CD4-positive, alpha-beta T cell treated with Interleukin-2 at 100 ng/mL for 4 hours (primary cell): ENCODE results near the gene KRT34.

Experiments used
- DNase-seq: peaks from one replicate; pipeline ENCODE4 v3.0.0-alpha.2; 2020; ENCODE audit warnings: low spot score

KRT34 gene

DNA sequence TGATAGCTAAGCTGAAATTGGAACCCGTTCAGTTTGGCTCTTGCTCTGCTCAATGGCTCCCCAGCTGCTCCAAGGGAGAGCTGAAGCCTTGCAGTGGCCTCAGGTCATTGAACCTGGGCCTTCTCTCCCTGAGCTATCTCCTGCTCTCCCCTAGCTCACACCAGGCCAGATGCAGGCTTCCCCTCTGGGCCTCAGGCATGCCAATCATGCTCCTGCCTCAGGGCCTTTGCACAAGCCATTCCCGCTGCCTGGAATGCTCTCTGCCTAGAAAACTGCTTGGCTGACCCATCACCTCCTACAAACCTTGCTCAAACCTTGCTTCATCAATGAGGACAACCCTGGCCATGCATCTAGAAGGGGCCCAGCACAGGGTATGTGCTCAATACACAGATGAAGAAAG, 49.9 kb downstream of the KRT34 start:
- DNase-seq = no peak

DNA sequence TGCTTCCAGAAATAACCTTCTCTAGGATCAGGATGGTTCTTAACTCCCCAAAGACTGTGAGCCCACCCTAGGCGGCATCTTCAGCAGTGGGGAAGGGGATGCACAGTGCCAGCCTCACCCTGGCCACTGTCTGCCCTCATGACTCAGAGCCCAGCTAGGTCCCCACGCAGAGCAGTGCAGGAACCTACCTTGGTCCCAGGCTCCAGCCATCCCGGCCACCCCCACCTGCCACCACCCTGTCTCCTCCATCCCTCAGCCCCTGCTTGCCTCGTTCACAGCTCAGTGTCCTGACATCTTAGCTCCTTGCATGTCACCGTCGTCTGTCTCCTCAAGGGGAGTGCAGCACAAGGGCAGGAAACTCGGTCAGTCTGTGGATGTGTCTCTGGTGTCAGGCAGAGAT, 50.5 kb downstream of the KRT34 start:
- no peak for DNase-seq

DNA sequence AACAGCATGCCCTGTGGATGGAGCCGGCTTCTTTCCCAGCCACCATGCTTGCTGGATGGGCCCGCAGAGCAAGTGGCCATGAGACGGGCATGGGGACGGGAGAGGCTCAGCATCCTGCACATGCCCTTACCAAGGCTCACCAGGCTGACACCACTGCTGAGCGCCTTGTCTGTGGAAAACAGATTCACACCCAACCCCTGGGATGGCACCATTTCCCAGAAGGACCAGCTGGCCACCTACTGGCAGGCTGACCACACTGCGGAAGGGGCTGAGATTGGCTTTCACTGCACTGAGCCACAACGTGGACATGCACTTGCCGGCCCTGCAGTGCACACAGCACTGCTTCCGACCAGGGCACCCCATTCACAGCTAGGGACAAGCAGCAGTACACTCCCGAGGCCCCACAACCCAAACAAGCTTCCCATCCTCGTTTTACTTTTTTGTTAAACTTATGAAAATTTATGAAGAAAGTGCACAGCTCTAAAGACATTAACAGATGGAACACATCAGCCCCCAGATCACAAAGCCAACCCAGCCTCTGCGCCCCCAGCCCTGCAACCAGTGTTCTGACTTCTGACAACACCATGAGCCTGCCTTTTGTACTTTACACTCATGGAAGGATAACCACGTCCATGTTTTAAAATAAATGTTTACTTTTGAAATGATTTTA, 52.7 kb downstream of the KRT34 start:
- DNase-seq = no peak

DNA sequence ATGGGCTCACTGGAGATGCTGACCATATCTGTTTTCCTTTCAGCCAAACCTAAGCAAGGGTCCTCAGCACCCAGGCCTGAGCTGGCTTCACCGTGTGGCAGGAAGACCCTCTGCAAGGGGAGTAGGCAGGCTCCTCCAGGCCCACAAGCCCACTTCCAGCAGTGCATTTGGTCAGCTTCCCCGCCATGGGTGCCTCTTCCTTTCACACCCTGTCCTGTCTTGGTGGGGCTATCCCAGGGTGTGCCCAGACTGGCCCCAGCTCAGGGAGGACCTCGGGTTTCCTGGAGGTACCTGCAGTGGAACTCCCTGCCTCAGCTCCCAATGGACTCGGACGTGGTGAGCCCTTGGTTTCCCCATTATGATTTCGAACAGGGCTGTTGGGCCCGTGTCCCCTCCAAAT, 53.9 kb downstream of the KRT34 start:
- no peak for DNase-seq
